Parathyroid adenoma (tissue), 2 donors: ENCODE data around the gene MAP1LC3A.

Source experiments
- H2AFZ ChIP-seq: fragments of 300-600 bp; sonication (generic); one replicate; pipeline ENCODE4 v1.7.0; 2017; ENCODE audit warnings: antibody characterized with exemption, mild to moderate bottlenecking
- H3K27ac ChIP-seq: fragments of 300-600 bp; sonication (generic); one replicate; pipeline ENCODE4 v1.7.0; 2017
- H3K27me3 ChIP-seq: fragments of 300-600 bp; sonication (generic); one replicate; pipeline ENCODE4 v1.7.0; 2017; ENCODE audit warnings: low read length; ENCODE audit not compliant: control insufficient read depth, insufficient read depth
- H3K36me3 ChIP-seq: fragments of 300-600 bp; sonication (generic); one replicate; pipeline ENCODE4 v1.7.0; 2017; ENCODE audit warnings: low read length; ENCODE audit not compliant: control insufficient read depth, insufficient read depth
- H3K4me1 ChIP-seq: fragments of 300-600 bp; sonication (generic); one replicate; pipeline ENCODE4 v1.7.0; 2017; ENCODE audit warnings: control low read depth
- H3K4me2 ChIP-seq: fragments of 300-600 bp; sonication (generic); one replicate; pipeline ENCODE4 v1.7.0; 2017; ENCODE audit warnings: low read length
- H3K4me3 ChIP-seq: fragments of 300-600 bp; sonication (generic); one replicate; pipeline ENCODE4 v1.7.0; 2017; ENCODE audit warnings: low read depth, low read length
- H3K79me2 ChIP-seq: fragments of 300-600 bp; sonication (generic); one replicate; pipeline ENCODE4 v1.7.0; 2017; ENCODE audit warnings: control low read depth
- H3K9ac ChIP-seq: fragments of 300-600 bp; sonication (generic); one replicate; pipeline ENCODE4 v1.7.0; 2017; ENCODE audit warnings: mild to moderate bottlenecking
- H3K9me3 ChIP-seq: fragments of 300-600 bp; sonication (generic); one replicate; pipeline ENCODE4 v1.7.0; 2017; ENCODE audit warnings: low read length; ENCODE audit not compliant: control insufficient read depth
- CTCF ChIP-seq: fragments of 300-600 bp; sonication (generic); IDR thresholded peaks from one replicate; pipeline ENCODE4 v1.7.0; 2017; ENCODE audit warnings: antibody characterized with exemption, mild to moderate bottlenecking
- donor health status: primary hyperparathyroidism.

MAP1LC3A gene

GRCh38 chr20:34525709-34526416 lies 32.7 kb upstream of the MAP1LC3A start:
- Histone ChIP-seq H3K4me3 (no peak overlapping the region), H3K4me2 (no peak overlapping the region), H3K36me3 (no peaks in the 10 kb centered on the region), H3K27ac (no peak overlapping the region), H2AFZ (no peak overlapping the region), H3K27me3 (no peaks in the 10 kb centered on the region), H3K9me3 (no peaks in the 10 kb centered on the region), H3K4me1 (peaks cover 10% of the 10 kb centered on the region), H3K9ac (no peak overlapping the region), H3K79me2 (peaks cover 67% of the 10 kb centered on the region)
- TF ChIP-seq CTCF, result no peak

DNA sequence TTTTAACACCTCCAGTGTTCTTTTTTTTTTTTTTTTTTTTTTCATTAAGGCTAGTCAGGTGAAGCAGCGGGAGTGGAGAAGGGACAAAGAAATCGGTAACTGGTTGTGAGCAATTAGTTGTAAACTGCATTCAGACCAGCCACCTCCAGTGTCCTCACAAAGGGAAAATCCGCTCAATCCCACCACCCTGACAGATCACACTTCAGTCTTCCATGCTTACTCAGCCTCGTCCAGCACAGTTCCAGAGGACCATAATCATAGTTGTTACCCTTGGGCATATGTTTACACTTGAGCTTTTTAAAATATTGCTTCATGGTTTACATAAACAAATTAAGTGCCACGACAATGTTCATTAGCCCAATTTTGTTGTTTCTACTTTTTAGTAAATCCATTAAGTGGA lies 32.1 kb upstream of the MAP1LC3A start:
- H3K79me2 ChIP-seq, result peaks cover 66% of the 10 kb centered on the region
- no peak for TF ChIP-seq CTCF
- peaks cover 10% of the 10 kb centered on the region for H3K4me1 ChIP-seq
- H3K27me3 ChIP-seq, result no peaks in the 10 kb centered on the region
- H3K9me3 ChIP-seq, result no peaks in the 10 kb centered on the region
- H3K4me3 ChIP-seq, result no peak overlapping the region
- H3K36me3 ChIP-seq, result no peaks in the 10 kb centered on the region
- no peak overlapping the region for H2AFZ ChIP-seq
- no peak overlapping the region for H3K9ac ChIP-seq
- no peak overlapping the region for H3K27ac ChIP-seq
- H3K4me2 ChIP-seq, result no peak overlapping the region

- no peak overlapping the region for H3K9ac ChIP-seq
- H2AFZ ChIP-seq, result no peak overlapping the region
- no peak overlapping the region for H3K27ac ChIP-seq
- H3K79me2 ChIP-seq, result peaks cover 63% of the 10 kb centered on the region
- H3K36me3 ChIP-seq, result no peaks in the 10 kb centered on the region
- no peak for TF ChIP-seq CTCF
- no peaks in the 10 kb centered on the region for H3K27me3 ChIP-seq
- peaks cover 10% of the 10 kb centered on the region for H3K4me1 ChIP-seq
- H3K4me2 ChIP-seq, result no peak overlapping the region
- no peak overlapping the region for H3K4me3 ChIP-seq
- no peaks in the 10 kb centered on the region for H3K9me3 ChIP-seq
These were observed 31.5 kb upstream of the MAP1LC3A start for GRCh38 chr20:34527016-34527415.

- H3K36me3 ChIP-seq, result no peaks in the 10 kb centered on the region
- TF ChIP-seq CTCF, result no peak
These were observed 29.6 kb upstream of the MAP1LC3A start for GRCh38 chr20:34528921-34529297.

GRCh38 chr20:34529742-34530141 lies 28.8 kb upstream of the MAP1LC3A start:
- no peak for TF ChIP-seq CTCF
- Histone ChIP-seq H3K4me3 (no peak overlapping the region), H3K27ac (no peak overlapping the region), H3K36me3 (no peaks in the 10 kb centered on the region), H3K79me2 (peaks cover 44% of the 10 kb centered on the region), H3K4me2 (no peak overlapping the region), H3K4me1 (peaks cover 5% of the 10 kb centered on the region), H2AFZ (no peak overlapping the region), H3K9me3 (no peaks in the 10 kb centered on the region), H3K9ac (no peak overlapping the region), H3K27me3 (no peaks in the 10 kb centered on the region)

More at GRCh38 chr20:34528921-34529297, 29.6 kb upstream of the MAP1LC3A start:
- H3K4me1 ChIP-seq, result peaks cover 5% of the 10 kb centered on the region
- no peaks in the 10 kb centered on the region for H3K27me3 ChIP-seq
- no peak overlapping the region for H3K4me2 ChIP-seq
- no peak overlapping the region for H3K9ac ChIP-seq
- no peaks in the 10 kb centered on the region for H3K9me3 ChIP-seq
- H3K27ac ChIP-seq, result no peak overlapping the region
- H3K79me2 ChIP-seq, result peaks cover 51% of the 10 kb centered on the region
- no peak overlapping the region for H3K4me3 ChIP-seq
- no peak overlapping the region for H2AFZ ChIP-seq
